NT2/D1 (cell line): Measurements from ENCODE around the gene SORBS1.

Experiments
- DNase-seq: peaks from one replicate; pipeline ENCODE4 v3.0.0-alpha.2; 2011; ENCODE audit warnings: low read depth, low spot score
- H3K27me3 ChIP-seq: 2 replicates; pipeline ENCODE4 v1.6.0; 2011; ENCODE audit warnings: mild to moderate bottlenecking; ENCODE audit not compliant: insufficient read length, insufficient read depth
- H3K36me3 ChIP-seq: 2 replicates; pipeline ENCODE4 v1.6.1; 2011; ENCODE audit warnings: mild to moderate bottlenecking, low read length, mixed read lengths; ENCODE audit not compliant: insufficient read depth, insufficient read length
- H3K4me1 ChIP-seq: 2 replicates; pipeline ENCODE4 v1.5.1; 2011; ENCODE audit not compliant: insufficient read depth, insufficient read length
- H3K4me3 ChIP-seq: 2 replicates; pipeline ENCODE4 v1.5.1; 2011; ENCODE audit warnings: low read depth; ENCODE audit not compliant: insufficient read length
- H3K9ac ChIP-seq: 2 replicates; pipeline ENCODE4 v1.6.0; 2011; ENCODE audit warnings: low read depth; ENCODE audit not compliant: insufficient read length
- H3K9me3 ChIP-seq: 2 replicates; pipeline ENCODE4 v1.5.1; 2011; ENCODE audit warnings: mild to moderate bottlenecking, low read length; ENCODE audit not compliant: insufficient read depth
- SUZ12 ChIP-seq: IDR thresholded peaks from 2 replicates; pipeline ENCODE4 v1.6.1; 2011; ENCODE audit not compliant: insufficient read length, insufficient read depth; ENCODE audit errors: extremely low read depth
- YY1 ChIP-seq: IDR thresholded peaks from 2 replicates; pipeline ENCODE4 v1.6.1; 2011; ENCODE audit not compliant: insufficient read length, insufficient read depth
- ZNF274 ChIP-seq: IDR thresholded peaks from 2 replicates; pipeline ENCODE4 v1.6.1; 2011; ENCODE audit warnings: mild to moderate bottlenecking, low read depth, low read length

Gene SORBS1

GRCh38 chr10:95543459-95543858 is 17.7 kb downstream of the SORBS1 start:
- Histone ChIP-seq H3K36me3 (no peaks in the 10 kb centered on the region), H3K9ac (no peak overlapping the region), H3K27me3 (no peaks in the 10 kb centered on the region), H3K9me3 (no peaks in the 10 kb centered on the region), H3K4me1 (peaks cover 4% of the 10 kb centered on the region), H3K4me3 (no peak overlapping the region)
- no peak for DNase-seq
- no peak for TF ChIP-seq YY1
- TF ChIP-seq ZNF274: no peak
- no peak for TF ChIP-seq SUZ12

GRCh38 chr10:95542761-95543160 is 18.4 kb downstream of the SORBS1 start:
- no peak for DNase-seq
- H3K9me3 ChIP-seq: no peaks in the 10 kb centered on the region
- no peak overlapping the region for H3K9ac ChIP-seq
- no peaks in the 10 kb centered on the region for H3K36me3 ChIP-seq
- no peak overlapping the region for H3K4me3 ChIP-seq
- TF ChIP-seq YY1: no peak
- TF ChIP-seq ZNF274: no peak
- no peak for TF ChIP-seq SUZ12
- peaks cover 4% of the 10 kb centered on the region for H3K4me1 ChIP-seq
- no peaks in the 10 kb centered on the region for H3K27me3 ChIP-seq

DNA sequence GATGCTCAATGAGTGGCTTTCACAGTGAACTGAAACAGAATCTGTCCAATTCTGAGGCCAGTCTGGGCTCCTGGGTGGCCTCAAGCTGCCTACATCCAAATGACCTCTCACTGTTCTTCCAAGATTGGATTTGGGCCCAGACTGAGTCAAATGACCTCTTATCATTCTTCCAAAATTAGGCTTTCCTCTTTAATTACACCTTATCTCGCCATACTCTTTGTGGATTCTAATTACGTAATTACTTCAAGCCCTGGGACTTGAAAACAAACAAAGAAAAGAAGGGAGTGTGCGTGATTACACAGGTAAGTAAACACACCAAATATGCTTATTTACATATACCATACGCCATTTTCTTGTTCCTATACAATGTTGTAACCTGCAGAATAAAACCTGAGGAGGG is 18.8 kb downstream of the SORBS1 start:
- Histone ChIP-seq H3K4me3 (no peak overlapping the region), H3K27me3 (no peaks in the 10 kb centered on the region), H3K4me1 (peaks cover 4% of the 10 kb centered on the region), H3K36me3 (no peaks in the 10 kb centered on the region), H3K9ac (no peak overlapping the region), H3K9me3 (no peaks in the 10 kb centered on the region)
- no peak for DNase-seq
- TF ChIP-seq ZNF274: no peak
- TF ChIP-seq SUZ12: no peak
- TF ChIP-seq YY1: no peak

DNA sequence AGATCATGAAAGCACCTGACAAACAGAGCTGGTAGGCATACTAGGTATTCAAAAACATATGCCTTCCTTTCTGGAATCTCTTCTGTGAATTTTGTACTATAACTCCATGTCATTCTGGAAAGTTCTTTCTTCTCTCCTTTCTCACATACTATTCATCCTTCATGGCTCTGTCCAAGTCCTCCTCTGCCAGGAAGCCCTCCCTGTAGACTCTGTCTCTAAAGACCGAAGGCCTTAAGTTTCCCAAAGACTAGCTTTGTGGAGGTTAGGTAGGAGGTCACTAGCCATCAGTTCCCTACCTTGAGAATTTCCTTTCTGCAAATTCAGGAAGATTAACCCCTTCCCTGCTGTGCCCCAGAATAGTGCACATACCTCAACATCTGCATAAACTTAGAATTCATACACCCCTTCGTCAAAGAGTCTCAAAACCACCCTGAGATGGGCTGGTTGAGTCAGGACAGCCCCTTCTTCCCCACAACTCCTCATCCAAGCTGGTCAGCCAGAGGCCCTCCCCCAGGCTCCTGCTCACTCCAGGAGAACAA is 20.6 kb downstream of the SORBS1 start:
- Histone ChIP-seq H3K27me3 (no peaks in the 10 kb centered on the region), H3K9me3 (no peaks in the 10 kb centered on the region), H3K9ac (no peak overlapping the region), H3K4me3 (no peak overlapping the region), H3K36me3 (no peaks in the 10 kb centered on the region), H3K4me1 (peaks cover 4% of the 10 kb centered on the region)
- no peak for DNase-seq
- TF ChIP-seq ZNF274 (no peak), SUZ12 (no peak), YY1 (no peak)

- DNase-seq: no peak
- no peaks in the 10 kb centered on the region for H3K9me3 ChIP-seq
- H3K9ac ChIP-seq: no peak overlapping the region
- H3K4me1 ChIP-seq: no peaks in the 10 kb centered on the region
- TF ChIP-seq SUZ12 (no peak), ZNF274 (no peak), YY1 (no peak)
- H3K27me3 ChIP-seq: no peaks in the 10 kb centered on the region
- H3K4me3 ChIP-seq: no peak overlapping the region
- H3K36me3 ChIP-seq: no peaks in the 10 kb centered on the region
Observed at GRCh38 chr10:95539560-95540284, 21.4 kb downstream of the SORBS1 start.

DNA sequence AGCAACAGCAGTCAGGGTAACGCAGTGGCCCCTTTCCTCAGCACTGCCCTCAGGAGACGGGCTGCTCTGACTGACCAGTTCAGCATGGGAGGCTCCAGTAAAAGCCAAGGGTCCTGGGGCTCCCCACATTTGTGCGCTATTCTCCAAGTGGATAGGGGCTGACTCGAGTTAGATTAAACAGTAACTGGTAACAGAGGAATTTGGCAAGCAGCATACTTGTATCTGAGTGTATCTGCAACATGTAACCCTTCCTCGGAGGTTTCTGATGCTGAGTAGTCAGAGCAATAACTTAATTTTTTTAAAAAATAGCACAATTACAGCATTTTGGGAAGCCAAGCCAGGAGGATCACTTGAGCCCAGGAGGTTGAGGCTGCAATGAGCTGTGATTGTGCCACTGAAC is 22.8 kb downstream of the SORBS1 start:
- no peaks in the 10 kb centered on the region for H3K27me3 ChIP-seq
- H3K4me3 ChIP-seq: no peak overlapping the region
- H3K4me1 ChIP-seq: no peaks in the 10 kb centered on the region
- no peaks in the 10 kb centered on the region for H3K9me3 ChIP-seq
- no peak for DNase-seq
- no peak overlapping the region for H3K9ac ChIP-seq
- no peaks in the 10 kb centered on the region for H3K36me3 ChIP-seq
- TF ChIP-seq YY1 (no peak), SUZ12 (no peak), ZNF274 (no peak)

GRCh38 chr10:95537542-95537927 is 23.6 kb downstream of the SORBS1 start:
- no peaks in the 10 kb centered on the region for H3K4me1 ChIP-seq
- no peak for DNase-seq
- no peaks in the 10 kb centered on the region for H3K27me3 ChIP-seq
- no peaks in the 10 kb centered on the region for H3K36me3 ChIP-seq
- TF ChIP-seq SUZ12: no peak
- no peak for TF ChIP-seq YY1
- no peak for TF ChIP-seq ZNF274
- no peak overlapping the region for H3K4me3 ChIP-seq
- no peak overlapping the region for H3K9ac ChIP-seq
- no peaks in the 10 kb centered on the region for H3K9me3 ChIP-seq
